NCI-H774 (cell line): ENCODE results near the gene SYPL1.

ENCODE experiments used
- DNase-seq: peaks from one replicate; lab custom pipeline; 2025; lab: John Stamatoyannopoulos, UW

Gene SYPL1

DNA sequence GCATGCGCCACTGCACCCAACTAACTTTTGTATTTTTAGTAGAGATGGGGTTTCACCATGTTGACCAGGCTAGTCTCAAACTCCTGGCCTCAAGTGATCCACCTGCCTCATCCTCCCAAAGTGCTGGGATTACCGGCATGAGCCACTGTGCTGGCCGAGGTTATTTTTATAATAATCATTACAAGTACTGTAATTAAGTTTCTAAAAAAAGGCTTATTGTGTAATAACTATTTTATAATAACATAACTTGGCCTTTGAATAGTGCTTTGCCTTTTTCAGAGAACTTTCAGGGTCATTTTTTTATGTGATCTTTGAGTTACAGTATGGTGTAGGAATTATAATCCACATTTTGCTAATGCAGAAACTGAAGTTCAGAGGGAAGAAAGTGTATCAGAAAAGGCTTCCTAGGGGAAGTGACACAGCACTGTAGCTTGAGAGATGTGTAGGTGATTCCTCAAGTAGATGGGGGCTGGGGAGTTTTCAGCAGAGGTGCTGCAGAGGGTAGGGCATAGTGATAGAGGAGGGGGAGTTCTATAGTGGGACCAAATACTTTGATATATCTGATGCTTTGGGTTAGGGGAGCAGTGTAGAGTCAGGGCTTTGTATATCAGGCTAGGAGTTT is 9.2 kb upstream of the SYPL1 start:
- DNase-seq, result no peak

DNA sequence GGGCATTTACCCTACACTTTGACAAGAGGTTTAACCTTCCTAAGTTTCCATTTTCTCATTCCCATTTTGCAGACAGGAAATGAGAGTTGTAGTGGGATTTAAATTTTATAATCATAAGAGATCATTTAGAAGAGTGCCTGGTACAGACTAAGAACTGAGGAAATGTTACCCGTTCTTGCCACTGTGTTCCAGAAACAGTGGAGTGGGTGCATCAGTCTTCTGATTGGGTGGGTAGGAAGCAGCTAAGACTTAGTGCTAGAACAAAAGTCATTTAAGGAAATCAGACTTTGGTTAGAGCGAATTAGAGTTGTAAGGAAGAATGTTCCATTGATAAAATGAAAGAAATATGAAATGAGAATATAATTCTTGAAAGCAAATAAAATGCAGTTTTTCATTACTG is 8.4 kb upstream of the SYPL1 start:
- no peak for DNase-seq

DNA sequence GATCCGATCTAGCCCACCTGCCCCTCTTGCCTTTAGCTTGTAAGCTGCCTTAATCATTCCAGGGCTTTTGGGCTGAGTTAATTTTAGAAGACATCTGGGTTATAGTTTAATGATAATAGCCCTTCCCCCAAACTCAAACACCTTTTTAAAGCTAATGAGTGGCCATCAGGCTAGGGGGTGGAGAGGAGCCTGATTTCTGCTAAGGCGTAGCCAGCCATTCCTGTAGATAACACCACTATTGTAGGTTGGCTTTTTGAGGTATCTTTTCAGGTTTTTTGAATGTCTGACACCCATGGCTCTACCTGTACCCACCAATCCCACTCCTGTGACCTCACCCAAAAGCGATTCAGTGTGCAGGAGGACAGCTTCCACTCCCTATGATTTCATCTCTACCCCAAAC is 7.6 kb upstream of the SYPL1 start:
- DNase-seq, result no peak

DNA sequence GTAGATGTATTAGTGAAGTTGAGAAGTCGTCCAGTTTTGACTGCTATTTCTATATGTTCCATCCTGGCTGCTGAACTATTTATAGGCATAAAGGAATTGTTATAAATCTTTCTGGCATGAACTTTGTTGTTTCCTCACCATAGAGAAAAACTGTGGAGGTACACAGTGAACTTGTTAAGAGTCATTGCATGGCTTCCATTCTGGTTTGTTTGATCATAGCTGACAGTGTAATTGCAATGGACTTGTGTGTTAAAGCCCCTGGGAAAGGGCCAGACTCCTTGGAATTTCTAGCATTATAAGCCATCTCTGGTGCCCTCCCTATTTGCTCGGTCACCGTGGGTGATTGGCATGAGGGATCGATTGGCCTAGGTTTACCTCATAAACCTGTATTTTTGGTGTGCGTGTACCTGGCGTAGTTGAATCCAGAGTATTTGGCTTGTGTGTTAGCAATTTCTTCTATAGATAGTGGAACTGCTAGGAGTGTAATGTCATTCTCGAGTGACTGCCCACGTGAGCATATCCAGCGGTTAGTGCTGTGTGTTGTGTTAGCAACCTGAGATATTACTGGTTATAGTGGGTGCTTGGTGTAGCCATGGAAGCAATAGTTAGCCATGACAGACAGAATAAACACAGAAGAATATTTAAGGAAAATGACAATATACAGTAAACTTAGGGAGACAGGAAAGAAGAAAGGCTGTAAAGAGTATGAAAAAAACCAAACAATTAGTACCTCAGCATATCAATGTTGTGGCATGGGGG is 5.9 kb upstream of the SYPL1 start:
- no peak for DNase-seq

DNA sequence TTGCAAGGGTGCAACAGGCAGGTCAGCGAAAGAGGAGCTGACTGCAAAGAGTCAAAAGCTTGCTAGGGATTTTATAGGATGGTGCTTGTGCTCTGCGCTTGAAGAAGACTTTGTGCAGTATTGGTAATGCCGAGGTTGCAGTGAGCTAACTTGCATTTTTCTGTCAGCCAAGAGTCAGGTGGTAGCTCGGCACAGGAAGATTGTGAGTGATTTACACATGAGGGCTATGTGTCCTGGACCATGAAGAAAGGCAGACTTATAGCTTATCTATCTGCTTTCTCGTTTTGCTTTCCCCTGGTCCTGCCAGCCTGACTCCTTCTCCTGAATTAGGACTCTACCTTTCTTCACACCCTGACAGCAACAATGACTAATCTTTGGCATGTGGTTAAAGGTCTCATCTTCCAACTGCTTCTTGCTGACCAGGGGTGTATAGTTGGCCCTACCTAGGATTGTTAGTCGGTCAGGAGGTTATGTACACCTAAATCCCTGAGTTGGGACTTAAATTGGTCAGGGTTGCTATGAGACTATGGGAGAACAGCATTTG is 4.1 kb upstream of the SYPL1 start:
- no peak for DNase-seq

DNA sequence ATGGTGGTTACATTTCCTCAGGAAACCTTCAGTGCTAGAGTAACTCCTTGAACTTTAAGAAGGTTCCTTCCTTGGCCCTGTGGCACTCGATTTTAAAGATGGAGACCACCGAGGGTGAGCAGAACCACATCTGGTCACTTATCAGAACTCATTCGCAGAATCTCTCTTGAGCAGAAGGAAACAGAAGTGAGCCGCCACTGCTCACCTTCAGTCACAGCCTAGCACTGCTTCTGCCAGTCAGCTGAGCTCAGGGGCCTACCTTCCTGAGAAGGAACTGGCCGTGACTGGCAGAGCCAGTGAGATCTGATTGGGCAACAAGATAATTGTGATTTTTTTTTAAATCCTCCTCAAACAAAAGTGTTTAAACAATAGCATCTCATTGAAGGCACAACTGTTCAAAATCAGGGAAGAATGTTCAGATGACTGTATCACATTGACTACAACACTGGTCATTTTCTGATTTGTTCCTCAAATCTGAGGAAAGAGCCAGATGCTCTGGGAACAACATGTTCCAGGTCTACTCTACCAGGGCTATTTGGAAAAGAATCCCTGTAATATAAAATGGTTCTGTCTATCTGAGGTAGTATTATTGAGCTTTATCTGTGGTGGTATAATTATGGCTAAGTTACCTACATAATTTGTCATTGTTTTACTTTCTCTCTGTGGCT is 2.7 kb upstream of the SYPL1 start:
- no peak for DNase-seq

DNA sequence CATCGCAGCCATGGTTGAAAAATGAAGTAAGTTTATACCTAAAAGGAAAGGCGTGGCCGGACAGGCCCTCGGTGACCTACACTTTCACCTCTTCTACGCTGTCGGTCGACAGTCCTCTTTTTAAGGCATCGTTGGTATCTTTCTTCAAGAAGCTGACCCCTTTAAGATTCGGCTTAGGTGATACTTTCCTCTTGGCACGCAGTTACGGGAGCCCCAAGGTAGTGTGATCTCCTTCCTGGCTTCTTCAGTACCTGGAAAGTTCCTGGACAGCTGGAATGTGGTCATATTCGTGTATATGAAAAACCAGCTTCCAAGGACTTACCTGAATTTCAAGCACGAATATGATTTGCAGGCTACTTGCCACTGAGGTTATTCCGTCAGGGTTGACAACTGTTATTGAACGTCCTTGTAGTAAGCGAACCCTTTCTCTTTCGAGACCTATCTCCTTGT is 885 bp upstream of the SYPL1 start:
- no peak for DNase-seq

DNA sequence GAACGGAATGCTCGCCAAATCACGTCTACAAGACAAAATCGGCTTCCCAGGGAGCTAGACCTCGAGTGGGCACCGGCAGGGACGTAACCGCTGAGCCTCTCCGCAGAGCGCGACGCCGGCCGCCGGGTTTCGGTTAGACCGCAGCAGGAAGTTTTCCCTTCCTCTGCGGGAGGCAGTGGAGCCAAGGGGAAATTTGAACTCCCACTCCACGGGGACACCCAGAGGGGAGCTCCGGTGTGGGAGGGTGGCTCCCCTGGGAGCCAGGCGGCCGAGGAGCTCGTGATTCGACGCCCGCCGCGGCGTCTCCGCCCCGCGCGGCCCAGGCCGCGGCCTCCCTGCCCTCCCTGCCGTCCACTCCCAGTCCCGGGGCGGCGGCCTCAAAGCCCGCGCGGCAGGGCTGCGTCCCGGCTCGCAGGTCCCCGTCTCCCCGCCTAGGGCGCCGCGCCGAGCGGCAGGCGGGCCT is 426 bp downstream of the SYPL1 start:
- DNase-seq, result peak; percentile 58

DNA sequence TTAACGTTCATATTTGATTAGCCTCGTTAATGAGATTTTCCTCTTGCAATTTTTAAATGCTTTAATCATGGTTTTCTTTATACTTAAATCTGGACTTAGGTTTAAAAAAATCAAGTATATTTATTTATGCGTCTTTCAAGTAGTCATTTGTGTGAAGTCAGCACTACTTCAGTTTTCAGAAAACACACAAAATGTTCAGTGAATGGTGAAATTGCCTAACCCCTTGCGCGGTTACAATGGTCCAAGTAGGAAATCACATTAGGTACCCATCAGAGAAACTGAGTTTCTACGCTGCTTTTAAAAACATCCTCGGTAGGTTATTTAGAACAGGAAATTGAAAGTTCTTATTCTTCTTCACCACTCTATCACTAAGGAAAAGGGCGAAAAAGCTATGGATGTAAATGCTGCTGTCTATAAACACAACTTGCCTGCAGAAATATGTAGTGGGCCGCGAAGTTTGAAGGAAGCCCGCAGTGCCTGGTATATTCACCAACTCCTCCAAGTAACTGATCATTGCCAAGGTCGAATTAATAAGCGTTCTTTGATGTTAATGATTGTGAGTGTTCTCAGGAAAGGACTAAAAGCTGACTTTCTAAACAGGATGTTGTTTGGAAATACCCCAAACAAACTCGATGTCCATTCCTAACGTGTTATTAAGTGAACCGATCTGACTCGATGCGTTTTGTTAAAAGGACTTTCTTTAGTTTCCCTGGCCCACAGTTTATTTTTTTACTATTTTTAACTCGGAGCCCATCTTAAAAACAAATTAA is 1.0 kb downstream of the SYPL1 start:
- DNase-seq, result no peak

DNA sequence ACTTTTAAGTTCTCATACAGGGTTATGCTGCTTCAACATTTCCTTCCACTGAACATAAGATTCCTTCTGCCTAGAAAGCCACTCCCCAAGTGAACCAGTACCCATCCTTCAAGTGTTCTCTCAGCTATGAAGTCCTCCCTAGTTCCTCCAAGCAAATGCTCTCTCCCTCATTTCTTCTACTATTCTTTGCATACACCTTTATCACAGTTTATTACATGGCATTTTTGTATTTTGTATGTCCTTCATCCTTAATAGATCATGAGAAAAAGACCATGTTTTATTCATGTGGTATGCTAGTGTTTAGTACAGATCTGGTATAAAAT is 1.9 kb downstream of the SYPL1 start:
- DNase-seq, result no peak

DNA sequence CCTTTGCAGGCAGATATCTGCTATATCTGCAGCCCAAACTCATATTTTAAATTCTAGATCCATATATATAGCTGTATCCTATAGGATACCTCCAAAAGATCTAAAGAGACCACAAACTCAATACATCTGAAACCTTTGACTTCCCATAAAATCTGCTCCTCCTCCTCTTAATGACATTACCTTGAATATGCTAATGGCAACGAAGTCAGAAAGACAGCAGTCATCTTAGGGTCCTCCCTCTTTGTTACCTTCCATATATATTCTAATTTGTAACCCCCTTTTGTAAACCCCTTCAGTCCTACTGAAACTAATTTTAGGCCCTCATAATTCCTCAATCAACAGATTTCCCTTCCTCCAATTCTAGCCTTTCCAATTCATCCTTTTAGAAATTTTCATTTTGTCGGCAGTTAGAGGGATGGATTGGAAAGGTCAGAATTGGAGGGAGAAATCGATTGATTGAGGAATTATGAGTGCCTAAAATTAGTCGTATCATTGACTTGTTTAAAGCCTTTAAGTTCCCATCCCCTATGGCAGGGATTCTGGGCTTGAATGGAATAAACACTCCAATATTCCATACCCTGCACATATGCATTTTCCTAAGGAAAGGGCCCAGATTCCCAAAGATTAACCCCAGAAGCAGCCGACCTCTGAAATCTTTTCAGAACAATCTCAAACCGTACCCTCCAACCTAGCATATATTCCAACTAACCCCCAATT is 2.4 kb downstream of the SYPL1 start:
- no peak for DNase-seq

DNA sequence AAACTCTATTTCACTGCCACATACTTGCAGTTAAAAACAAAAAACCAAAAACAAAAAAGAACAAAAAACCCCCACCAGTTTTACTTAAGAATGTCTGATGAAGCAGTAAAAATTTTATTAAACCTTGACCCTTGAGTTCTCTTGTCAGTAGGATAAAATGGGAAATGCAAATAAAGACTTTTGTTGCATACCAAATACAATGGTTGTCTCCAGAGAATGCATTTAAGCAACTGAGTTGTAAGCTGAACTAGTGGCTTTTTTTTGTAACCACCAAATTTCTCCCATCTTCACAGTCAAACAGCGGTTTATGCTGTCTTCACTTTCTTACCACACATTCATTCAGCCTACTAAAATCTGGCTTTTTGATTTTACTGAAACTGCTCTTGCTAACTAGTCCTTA is 3.1 kb downstream of the SYPL1 start:
- no peak for DNase-seq

DNA sequence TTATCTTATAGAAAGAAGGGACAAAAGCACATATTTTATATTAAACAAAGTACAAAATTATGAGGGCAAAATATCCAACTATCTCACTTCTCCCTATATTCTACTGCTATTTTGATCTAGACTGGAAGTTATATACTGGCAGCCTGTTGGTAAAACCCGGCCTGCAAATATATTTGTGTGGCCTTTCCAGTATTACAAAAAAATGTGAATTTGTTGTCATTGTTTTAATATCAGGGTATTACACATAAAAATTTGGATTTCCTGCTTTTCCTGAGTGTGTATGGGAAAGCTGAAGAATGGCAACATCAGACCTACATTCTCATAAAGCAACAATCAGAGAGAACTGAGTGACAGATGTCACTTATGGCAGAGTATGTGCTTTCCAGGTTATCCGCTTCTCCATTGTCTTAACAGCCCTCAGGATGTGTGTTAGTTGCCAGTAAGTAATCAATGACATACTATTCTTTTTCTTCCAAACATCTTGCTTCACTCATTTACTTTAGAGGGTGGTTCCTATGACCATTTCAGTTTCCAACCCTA is 7.3 kb downstream of the SYPL1 start:
- no peak for DNase-seq

DNA sequence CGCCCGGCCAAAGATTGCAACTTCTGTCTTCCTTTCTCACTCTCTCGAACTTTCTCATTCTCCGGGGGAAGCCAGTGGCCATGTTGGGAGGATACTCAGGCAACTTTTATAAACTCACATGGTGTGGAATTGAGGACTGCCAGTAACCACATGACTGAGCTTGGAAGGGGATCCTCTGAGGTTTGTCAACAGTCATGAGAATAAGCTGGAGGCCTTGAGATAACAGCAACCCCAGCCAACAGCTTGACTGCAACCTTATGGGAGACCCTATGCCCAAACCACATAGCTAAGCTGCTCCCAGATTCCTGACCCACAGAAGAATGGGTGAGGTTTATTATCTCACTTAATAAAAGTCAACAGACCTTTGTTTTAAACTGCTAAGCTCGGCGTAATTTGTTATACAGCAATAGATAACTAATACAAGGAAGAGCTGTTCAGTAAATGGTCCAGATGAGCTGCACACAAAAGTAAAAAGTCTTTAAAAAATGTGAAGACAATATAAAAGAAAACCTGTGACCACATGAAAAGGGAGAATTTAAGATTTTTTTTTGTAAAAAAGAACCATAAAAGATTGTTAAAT is 9.6 kb downstream of the SYPL1 start:
- DNase-seq, result no peak

DNA sequence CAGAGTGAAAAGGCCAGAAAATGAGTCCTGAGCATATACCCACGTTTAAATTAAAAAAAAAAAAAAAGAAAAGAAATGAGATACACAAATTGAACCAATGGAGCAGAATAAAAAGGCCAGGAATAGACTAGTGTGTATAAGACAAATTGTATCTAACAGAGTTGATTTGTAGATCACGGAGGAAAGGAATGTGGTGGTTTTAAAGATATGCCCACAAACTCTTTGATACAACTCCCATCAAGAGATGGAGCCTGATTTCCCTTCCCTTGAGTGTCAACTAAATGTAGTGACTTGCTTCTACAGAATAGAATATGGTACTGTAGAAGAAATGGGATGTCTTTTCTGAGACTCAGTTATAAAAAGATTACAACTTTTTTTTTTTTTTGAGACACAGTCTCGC is 10.4 kb downstream of the SYPL1 start:
- no peak for DNase-seq

DNA sequence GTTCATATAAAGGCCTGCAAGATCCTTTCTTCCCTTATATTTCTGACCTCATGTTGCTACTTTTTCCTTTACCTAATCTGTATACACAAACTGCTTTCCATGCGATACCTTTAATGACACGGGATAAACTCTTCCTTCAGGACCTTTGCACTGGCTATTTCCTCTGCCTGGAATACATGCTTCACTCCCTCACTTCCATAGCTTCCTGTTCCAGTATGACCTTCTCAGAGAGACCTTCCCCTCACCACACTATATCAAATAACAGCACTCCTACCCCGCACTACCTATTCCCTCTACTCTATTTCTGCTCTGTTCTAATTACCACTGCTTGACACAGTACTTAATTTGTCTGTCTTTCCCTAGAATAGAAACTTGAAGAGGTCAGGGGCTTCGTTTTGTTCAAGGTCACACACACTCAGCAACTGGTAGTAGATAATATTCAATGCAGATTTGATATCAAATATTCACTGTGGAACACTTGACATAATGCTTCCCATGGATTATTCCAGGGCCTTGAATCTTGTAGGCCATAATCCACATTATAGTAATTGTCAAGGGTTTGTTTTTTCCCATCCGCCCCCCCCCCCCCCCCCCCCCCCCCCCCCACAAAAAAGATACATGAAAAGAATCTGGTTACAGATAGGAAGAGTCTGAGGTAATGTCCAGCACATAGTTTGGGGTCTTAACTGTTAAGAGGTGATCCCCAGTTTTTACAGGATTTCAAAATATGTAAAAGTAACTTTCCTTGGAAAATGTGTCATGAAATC is 11.1 kb downstream of the SYPL1 start:
- no peak for DNase-seq

DNA sequence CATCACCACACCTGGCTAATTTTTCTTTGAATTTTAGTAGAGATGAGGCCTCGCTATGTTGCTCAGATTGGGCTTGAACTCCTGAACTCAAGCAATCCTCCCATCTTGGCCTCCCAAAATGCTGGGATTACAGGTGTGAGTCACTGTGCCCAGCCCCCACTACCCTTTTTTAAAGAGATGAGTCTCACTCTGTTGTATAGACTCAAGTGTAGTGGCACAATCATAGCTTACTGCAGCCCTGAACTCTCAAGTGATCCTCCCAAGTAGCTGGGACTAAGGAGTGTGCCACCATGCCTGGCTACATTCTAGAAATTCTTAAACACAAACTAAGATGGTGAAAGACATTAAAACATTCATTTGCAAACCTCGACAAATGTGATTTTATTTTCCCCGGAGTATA is 12.6 kb downstream of the SYPL1 start:
- no peak for DNase-seq

DNA sequence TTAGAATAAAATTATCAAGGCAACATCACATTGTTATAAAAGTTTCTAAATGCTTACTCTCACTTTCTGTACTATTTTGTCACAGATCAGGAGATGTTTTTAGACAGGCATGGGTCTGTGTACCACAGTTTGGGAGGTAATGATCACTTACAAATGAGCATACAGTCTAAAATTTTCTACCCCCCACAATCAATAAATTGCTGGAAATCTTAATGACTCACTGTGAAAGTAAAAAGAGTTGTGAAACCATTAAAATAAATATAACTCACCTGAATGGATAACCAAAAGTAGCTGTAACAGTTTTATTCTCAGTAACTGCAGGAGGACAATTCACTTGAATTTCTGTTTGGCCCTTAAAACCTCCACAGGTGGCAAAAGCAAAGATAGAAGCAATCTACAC is 13.2 kb downstream of the SYPL1 start:
- DNase-seq, result no peak

DNA sequence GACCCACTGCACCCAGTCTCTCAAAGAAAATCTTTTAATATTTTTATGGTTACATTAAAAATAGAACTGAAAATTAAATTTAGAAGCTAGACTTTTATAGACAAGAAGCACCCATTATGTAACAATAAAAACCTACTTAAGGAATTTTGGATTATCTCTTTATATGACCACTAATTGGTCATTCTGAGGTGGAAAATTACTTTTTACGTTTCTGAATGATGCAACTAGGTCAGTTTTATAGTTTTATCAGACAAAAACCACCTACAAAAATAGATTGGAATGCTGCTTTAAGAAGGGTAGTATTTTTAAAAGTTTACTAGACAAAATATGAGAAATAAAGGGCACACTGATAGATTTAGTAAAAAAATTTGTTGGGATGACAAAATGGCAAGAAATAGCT is 16.5 kb downstream of the SYPL1 start:
- no peak for DNase-seq

DNA sequence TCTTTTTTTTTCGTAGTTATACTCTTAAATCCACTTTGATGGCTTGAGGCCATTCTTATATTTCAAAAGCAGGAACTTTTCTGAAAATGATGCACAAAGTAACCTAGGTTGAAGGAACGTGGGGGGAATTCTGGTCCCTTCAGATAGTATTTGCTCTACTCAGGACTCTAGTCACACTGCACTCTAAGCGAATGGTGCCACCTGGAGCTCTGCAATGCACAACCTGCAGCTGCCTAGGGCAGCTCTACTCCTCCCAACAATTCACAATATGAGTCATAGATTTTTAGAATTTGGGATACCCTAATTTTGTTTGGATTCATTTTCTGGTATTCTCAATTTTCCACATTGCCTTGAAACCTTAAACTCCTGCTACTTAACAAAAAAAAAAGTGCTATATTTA is 17.3 kb downstream of the SYPL1 start:
- DNase-seq, result no peak
